NCI-H748 (cell line): ENCODE measurements around the gene MICB.
A peak's percentile ranks its signal among the peaks of the same experiment; 100 is the strongest.
"Not testable (repeated sequence)": the region's sequence is repeated elsewhere in the genome, so short reads cannot be mapped to it uniquely, and the experiment has no call there.

Experiments
- DNase-seq: peaks from one replicate; lab custom pipeline; 2025; ENCODE audit not compliant: unreplicated experiment; lab: John Stamatoyannopoulos, UW

The MICB gene

DNA sequence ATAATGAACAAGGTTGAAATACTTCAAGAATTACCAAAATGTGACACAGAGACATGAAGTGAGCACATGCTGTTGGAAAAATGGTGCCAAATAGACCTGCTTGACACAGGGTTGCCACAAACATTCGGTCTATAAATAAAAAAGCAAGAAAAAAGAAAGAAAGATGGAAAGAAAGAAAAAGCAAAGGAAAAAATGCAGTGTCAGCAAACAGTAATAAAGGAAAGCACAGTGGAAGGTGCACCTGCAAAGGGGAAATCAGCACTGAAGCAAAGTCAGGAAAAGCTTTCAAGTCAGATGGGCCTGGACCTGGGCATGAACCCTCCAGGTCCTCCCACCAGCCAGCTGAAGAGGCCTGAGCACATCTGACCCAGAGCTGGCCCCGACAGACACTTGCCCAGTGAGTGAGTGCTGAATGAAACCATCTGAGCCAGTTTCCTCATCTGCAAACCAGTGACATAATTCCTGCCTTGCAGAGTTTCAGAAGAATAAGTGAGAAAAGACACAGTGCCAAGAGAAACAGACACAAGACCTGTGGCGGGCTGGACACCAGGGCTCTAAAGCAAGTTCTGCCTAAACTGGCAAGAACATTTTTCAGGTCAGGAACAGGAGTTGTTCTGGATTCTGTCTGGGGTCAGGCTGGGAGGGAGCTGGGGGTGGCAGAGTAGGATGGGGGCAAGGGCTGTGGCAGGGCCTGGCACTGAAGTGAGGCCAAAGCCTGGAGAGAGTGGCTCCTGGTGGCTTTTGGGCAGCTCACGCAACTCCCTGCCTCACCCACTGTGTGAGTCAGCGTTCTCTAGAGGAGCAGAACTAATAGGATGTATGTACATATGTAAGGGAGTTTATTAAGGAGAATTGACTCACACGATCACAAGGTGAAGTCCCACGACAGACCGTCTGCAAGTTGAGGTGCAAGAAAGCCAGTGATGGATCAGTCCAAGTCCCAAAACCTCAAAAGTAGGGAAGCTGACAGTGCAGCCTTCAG, 23.9 kb upstream of the MICB start:
- no peak for DNase-seq

DNA sequence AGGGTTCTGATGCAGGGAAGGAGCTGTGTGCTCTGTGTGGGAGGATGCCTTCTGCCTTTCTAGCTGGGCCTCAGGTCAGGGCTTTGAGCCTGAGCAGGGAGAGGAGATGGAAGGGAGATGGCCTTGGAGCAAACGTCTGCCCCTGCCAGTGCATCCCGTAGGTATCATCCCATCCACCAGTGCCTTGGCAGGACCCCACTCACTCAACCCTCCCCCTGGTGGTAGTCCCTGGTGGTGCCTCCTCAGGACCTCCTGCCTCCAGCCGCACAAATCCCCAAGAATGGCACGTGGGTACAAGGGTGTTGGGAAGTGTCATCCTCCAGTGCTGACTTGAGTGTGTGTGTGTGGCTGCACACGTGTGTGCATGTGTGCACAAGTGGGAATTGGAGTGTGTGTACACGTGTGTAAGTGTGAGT, 23.1 kb upstream of the MICB start:
- no peak for DNase-seq

DNA sequence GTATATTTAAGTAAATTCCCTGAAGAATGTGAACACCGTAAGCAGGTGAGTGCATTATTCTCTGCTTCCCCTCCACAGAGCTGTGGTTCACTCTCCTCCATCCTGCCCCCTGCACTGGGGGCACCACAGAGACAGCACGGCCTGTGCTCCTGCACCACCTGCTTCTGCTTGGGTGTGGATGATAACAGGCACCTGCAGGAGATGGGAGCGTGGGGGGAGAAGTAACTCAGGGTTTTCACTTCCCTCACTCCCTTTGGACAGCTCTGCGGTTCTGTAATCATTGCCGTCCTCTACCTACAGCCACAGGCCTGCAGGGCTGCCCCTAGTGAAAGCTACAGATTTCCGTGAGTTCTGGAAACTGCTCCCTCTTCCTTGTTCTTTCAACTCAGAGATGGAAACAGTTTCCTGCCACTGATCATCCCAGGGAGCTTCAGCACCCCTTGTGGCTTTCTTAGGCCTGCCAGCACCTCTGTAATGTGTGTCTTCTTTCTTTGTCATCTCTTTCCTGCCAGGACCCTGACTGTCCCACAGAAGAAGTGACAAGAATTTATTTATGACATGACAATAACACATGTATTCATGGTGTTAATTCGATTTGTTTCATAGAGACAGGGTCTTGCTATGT, 21.3 kb upstream of the MICB start:
- no peak for DNase-seq

DNA sequence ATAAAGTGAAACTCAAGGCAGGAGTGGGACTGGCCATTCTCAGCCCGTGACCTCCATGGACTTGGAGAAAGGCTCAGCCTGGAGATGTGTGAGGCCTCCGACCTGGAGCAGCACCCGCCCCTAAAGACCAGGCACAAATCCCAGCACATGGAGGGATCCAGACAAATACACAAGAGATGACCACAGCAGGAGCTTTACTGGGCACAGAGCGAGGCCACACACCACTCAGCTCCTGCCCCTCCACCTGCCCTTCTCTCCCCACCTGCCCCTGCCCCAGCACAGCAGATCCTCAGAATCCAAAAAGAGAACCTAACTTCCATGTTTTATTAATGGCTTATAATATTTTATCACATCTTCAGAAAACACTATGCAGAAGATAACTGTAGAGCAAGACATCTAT, 20.4 kb upstream of the MICB start:
- no peak for DNase-seq

DNA sequence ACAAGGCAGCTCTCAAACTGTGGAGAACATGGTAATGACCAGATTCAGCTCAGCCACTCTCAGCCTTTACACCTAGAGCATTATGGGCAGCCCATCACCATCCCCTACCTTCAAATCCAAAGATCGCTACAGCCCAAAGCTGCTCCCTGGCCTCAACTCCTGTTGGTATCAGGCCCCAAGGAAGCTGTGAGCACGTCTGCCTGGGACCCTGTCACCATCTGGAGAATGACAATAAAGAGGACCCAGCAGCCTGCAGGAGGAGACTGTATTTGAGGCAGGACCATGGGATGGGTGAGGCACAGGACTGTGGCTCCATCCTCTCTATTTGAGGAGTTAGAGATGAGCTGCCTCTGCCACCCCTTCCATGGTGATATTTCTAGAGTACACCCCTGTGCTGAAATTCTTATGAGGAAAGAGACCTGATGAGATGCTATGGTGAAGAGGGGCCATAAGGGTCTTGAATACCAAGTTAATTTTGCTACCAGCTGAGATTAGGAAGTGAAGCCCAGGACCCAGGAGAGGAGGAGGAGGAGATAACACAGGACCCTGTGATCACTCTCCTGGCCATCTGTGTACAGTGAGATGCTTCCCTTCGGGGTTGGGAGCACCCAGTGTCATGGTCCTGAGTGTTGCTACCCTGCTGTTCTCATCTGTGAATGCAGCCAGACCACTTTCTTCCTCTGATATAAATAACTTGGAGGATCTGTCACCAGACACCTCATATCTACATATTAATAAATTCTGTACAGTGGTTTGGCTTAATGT, 19.6 kb upstream of the MICB start:
- DNase-seq, result no peak

DNA sequence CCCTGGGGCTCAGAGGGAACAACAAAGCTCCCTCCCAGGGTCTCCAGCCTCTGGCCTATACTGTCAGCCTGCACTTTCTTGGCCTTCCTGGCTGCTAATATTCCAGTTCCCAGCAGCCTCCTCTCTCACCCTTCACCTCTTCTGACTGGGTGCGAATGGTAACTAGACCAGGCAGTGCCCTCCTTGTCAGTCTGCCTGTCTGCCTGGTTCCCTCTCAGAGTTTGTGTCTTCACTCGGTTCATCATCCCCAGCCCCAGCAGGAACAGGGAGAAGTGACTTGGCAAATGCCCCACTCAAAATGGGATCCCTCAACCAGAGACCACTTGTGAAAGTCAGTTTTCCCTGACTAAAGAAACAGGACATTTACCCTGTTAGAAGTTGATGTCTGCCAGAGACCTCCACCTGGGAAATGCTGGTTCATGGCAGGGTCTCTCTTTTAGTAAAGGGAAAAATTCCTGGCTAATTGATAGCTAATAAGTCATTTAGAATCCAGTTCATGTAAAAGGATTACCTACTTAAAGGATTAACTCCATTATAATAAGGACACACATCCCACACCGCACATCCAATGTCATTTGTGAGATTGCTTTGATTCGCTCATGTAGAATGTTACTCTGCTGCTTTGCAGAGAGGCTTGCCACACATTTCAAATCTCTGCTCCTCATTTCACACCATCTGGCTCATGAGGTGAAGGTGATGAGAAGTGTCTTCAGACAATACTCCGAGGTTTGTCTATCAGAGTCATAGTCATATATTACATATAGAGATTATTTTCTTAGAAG, 18.6 kb upstream of the MICB start:
- DNase-seq, result no peak

DNA sequence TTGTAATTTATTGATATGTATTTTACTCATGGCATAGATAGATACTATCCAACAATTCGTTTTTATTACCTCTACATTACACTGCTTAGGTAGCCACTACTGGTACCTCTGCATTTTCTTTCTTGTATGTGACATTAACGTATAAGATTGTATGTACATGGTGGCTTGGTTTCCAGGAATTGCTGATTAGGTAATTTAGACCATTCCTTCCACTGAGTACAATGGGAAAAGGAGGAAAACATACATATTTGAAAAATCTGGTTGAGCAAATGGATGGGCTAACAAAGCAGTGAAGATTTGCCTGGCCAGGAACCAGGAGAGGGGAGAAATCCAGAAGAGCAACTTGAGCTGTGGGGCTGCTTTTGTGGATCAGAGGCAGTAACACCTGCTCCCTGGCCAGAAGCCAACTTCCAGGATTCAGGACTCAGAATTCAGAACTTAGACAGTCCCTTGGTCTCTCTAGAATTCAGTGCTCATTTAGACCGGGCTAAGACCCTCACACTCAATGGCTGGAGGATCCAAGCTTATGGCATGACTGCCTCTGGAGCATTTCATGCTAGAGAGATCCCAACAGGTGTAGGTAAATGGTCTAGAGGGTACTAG, 17.9 kb upstream of the MICB start:
- peak; percentile 48 for DNase-seq

DNA sequence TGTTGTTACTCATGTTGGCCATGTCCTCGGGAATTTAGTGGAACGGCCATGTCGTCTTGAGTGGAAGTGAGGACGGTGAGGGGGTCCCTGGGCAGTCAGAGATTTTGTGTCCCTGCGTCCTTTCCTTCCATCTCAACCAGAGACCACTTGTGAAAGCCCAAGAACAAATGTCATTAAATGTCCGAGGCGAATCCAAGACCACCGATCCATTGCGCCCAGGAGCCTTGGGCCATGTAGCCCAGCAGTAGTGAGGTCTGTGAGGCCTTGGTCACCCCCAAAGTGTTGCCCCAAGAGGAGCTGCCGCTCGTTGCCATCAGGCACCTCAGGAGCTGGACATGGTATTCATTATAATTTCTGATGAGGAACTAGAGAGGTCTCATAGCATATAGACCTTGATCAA, 17.4 kb upstream of the MICB start:
- no peak for DNase-seq

DNA sequence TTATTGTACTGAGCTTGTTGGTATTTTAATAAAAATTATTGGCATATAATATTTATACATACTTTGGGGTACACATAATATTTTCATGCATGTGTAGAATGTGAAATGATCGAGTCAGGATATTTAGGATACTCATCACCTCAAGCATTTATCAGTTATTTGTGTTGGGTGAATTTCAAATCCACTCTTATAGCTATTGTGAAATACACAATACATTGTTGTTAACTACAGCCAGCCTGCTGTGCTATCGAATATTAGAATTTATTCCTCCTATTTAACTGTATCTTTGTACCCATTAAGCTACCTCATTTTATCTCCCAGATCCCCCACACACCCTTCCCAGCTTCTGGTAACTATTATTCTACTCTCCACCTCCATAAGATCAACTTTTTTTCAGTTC, 14.6 kb upstream of the MICB start:
- no peak for DNase-seq

DNA sequence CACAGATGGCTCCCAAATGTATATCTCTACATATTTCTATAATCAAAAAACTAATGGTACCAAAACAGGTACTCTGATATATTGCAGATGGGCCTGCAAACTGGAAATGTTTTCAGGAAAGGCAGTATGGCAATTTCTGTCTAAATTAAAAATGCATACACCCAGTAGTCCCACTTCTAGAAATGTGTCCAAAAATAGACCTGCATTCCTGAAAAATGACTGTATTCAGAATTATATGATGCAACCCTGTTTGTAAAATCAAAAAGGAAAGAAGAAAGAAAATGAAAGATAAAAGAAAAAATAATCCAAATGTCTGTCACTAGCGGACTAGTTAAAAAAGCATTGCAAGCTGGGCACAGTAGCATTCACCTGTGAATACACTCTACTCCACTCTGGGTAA, 12.9 kb upstream of the MICB start:
- no peak for DNase-seq

DNA sequence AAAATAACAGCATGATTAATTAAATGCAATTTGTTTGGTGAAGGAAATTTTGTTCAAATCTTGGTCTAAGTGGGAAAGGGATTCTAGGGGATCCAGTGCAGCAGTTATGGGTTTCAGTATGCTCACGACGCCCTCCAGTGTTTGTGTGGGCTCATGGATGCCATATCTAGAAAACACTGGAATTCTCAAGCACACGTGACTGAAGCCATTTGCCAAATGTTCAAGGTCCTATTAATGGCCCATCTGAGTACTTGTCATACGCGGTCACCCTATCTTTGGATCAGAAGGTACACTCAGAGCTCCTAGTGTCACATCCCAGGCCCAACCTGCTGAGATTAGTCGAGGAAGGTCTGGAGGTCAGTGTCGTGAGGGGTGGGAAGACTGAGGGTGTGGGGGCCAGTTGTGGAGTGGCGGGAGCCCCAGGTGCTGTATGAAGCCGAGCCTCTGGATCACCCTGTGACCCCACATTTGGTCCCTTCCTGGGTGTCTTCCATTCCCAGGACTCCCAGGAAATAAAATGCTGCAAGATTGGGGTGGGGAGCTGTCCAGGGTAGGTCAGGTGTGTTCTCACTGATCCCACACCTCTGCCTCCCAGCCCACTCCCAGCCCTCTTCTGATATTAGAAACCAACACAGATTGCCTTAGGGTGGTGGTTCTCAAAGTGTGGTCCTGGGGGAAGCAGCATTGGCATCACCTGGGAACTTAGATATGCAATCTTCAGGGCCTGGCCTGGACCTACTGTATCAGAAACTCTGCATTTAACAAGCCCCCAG, 11.7 kb upstream of the MICB start:
- not testable (repeated sequence) for DNase-seq

DNA sequence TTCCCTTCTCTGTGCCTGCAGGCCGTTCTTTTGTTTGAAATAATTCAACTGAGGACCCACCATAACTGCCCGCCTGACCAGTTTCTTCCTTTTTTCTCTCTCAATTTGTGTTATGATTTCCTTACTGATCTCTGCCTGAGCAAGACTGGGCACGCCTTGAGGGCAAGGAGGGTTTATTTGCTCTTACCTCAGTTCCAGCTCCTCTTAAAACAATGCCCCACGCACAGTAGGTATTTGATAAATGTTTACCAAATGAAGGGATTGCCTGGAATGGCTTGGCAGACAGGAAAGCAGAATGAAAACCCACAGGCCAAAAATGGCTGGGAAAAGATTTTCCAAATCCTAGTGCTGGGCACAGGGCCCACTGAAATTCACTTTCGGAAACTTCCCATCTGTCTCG, 10.3 kb upstream of the MICB start:
- peak; percentile 40 for DNase-seq

DNA sequence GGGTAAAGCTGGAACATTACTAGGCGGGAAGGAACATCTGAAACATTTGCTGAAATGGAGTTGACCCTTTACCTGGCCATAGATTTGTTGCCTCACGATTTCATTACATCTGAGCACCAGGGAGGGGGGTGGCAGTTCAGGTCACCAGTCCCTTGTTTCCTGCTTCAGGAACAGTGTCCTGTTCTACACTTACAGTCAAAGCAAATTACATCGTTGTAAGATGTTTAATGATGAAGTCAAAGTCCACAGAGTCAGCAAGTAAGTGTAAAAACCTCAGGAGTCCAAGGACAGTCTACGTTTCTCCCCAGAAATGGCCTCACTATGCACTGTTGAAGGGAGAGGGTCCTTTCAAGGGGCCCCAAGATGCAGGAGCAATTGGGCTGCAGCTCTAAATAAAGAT, 8.9 kb upstream of the MICB start:
- DNase-seq, result no peak

DNA sequence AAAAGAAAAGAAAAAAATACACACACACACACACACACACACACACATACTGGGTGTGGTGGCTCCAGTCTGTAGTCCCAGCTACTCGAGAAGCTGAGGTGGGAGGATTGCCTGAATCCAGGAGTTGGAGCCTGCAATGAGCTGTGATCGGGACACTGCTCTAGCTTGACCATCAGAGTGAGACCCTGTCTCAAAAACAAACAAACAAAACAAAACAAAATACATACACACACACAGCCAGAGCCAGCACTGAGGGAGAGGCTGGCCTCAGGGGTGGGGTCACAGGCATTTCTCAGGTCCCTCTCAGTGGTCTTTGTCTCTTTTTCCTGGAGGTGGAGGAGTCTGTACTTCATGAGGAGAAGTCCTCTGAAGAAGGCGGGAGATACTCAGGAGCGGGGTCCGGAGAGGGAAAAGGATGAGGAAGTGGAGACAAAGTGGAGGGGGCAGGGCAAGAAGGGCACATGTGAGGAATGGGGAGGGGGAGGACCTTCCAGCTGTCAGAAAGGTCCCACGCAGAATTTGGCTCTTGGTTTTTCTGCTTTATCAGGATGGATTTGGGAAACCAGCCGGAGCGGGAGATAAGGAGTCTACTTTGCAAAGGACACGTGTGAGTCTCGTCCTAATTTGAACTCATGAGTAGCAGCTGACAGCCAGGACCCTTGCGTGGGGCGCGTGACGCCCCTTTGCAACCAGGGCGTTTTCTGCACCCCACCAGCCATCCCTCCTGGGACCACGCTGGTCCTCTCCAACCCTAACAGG, 7.7 kb upstream of the MICB start:
- no peak for DNase-seq

DNA sequence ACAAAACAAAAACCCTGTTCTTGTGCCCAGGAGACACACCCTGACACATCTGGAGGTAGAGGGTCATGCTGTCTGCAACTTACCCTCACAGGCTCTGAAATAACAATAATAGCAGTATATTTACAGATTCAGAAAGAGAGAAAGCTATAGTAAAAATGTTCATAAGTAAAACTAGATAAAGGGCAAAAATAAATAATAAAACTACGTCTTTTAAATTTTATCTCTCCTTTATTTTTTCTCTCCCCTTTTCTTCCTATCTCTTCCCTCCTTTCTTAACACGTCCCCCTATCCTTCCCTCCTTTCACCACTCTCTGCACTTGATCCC, 4.4 kb upstream of the MICB start:
- DNase-seq, result not testable (repeated sequence)

DNA sequence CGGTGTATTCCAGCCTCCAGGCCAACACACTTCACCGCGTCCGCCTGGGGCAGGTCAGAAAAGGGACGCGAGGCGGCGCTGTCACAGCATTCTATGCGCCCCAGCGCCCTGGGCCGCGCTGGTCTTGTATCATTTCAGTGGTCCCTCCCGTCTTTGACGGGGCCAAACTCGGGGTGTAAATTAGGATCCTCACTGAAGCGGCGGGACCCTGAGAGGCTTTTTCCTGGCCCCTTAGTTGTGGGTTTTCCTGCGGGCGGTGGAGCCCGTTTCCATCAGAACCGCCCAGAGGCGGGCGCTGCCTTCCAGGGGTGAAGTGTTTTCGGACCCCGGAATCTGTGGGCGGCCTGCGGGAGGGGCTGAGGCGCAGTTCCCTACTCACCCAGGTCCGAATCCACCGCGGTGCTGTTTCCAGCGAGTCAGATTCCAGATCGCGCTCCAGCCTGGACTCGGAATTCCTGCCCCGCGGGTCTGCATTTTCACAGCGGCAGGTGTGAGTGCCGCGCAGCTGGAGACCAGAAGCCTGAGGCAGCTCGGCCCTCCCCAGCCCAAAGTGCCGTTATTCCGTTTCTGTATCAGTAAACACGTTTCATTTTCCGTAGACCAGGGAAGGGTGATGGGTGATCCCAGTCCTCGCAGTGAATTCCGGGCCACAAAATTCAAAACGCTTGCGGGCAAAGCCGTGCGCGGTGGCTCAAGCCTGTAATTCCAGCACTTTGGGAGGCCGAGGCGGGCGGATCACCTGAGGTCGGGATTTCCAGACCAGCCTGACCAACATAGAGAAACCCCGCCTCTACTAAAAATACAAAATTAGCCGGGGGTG, 3.9 kb upstream of the MICB start:
- peak; percentile 88 for DNase-seq

DNA sequence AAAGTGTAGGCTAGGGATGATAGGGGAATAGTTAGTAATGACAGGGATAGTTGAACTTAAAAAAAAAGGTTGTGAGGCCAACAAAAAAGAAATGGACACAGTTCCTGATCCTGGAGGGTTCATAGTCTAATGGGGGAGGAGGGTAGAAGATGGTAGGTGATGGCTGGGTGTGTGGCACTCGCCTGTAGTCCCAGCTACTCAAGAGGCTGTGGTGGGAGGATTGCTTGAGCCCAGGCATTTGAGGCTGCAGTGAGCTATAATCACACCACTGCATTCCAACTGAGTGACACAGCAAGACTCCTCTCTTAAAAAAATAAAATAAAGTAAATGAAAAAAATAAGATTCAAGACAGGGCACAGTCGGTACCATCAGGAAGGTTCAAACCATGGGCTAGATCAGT, 2.4 kb upstream of the MICB start:
- no peak for DNase-seq

DNA sequence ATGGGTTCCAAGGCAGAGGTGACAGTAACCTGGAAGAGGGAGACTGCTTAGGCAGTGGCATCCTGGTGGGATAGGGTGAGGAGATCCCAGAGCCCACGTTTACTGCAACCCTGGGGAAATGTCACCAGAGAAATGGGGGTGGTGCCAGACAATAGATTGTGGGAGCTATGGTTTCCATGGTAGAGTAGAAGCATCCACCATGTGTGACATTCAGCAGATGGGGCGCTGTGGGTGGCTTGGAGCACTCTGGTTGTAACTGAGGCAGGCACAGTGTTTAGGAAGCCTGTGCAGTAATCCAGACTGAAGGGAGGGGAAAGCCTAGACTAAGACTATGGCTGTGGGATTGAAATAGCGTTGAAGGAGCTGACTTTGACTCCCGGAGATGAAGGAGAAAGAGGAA, 1.1 kb upstream of the MICB start:
- not testable (repeated sequence) for DNase-seq
